PC-9 (cell line): ENCODE results near the gene TMTC2. TPM values are rescaled to one million over a fixed set of nuclear protein-coding genes. Genes with fewer than 3 reads are reported as not detected.

Source experiments
- BruUV-seq: library from RNA; stranded (reverse); fragments of 400-500 nt; replicated peaks from 2 replicates; lab custom pipeline; 2021; lab: Mats Ljungman, UMichigan
- CTCF ChIA-PET: fragments of 300-600 bp; sonication (Branson Sonifier 250); formaldehyde crosslinking; loops from one replicate; lab custom pipeline; 2022; ENCODE audit warnings: antibody characterized with exemption; lab: Charles Lee
- POLR2A ChIA-PET: fragments of 300-600 bp; sonication (Branson Sonifier 250); formaldehyde crosslinking; loops from one replicate; lab custom pipeline; 2022; ENCODE audit warnings: antibody characterized with exemption; ENCODE audit not compliant: unreplicated experiment; lab: Charles Lee
- DNase-seq, 2 experiments: peaks; one replicate each; pipeline versions ENCODE4 v3.0.0 to v3.0.0-alpha.2; 2015 to 2022; ENCODE audit warnings: mixed read lengths in 1 of 2
- H2AFZ ChIP-seq: fragments of 200-600 bp; sonication (generic); 2 replicates; pipeline ENCODE4 v1.8.1; 2017; ENCODE audit warnings: antibody characterized with exemption
- H3F3A ChIP-seq: fragments of 200-600 bp; sonication (generic); 2 replicates; pipeline ENCODE4 v1.8.1; 2017; ENCODE audit warnings: antibody characterized with exemption, mild to moderate bottlenecking, low read depth; ENCODE audit not compliant: insufficient read depth
- H3K27ac ChIP-seq: fragments of 200-600 bp; sonication (generic); 2 replicates; pipeline ENCODE4 v1.6.1; 2016; ENCODE audit warnings: mixed run types
- H3K27me3 ChIP-seq: fragments of 200-600 bp; sonication (generic); 2 replicates; pipeline ENCODE4 v1.6.1; 2016; ENCODE audit warnings: low read depth, mixed run types; ENCODE audit not compliant: insufficient read depth
- H3K36me3 ChIP-seq: fragments of 200-600 bp; sonication (generic); 2 replicates; pipeline ENCODE4 v1.6.1; 2016; ENCODE audit warnings: low read depth, mixed run types
- H3K4me1 ChIP-seq: fragments of 200-600 bp; sonication (generic); replicated peaks from 2 replicates; pipeline ENCODE4 v1.6.1; 2016; ENCODE audit warnings: mixed run types; ENCODE audit not compliant: insufficient read depth
- H3K4me2 ChIP-seq: fragments of 200-600 bp; sonication (generic); 2 replicates; pipeline ENCODE4 v1.6.1; 2017; ENCODE audit warnings: mixed run types
- H3K4me3 ChIP-seq: fragments of 200-600 bp; sonication (generic); 2 replicates; pipeline ENCODE4 v1.6.1; 2016; ENCODE audit warnings: mixed run types
- H3K79me2 ChIP-seq: fragments of 200-600 bp; sonication (generic); 2 replicates; pipeline ENCODE4 v1.6.1; 2017; ENCODE audit warnings: low read depth, mixed run types
- H3K9me2 ChIP-seq: fragments of 200-600 bp; sonication (generic); 2 replicates; pipeline ENCODE4 v1.8.1; 2017; ENCODE audit warnings: mild to moderate bottlenecking; ENCODE audit not compliant: insufficient read depth
- H3K9me3 ChIP-seq: fragments of 200-600 bp; sonication (generic); 2 replicates; pipeline ENCODE4 v1.8.1; 2016; ENCODE audit warnings: low read depth; ENCODE audit not compliant: insufficient read depth
- H4K20me1 ChIP-seq: fragments of 200-600 bp; sonication (generic); 2 replicates; pipeline ENCODE4 v1.8.1; 2017; ENCODE audit not compliant: insufficient read depth
- CTCF ChIP-seq: fragments of 200-600 bp; sonication (generic); conservative IDR thresholded peaks from 2 replicates; pipeline ENCODE4 v1.6.1; 2017; ENCODE audit warnings: mixed run types, antibody characterized with exemption, mild to moderate bottlenecking, moderate library complexity
- EZH2 ChIP-seq: fragments of 200-600 bp; sonication (generic); IDR thresholded peaks from 2 replicates; pipeline ENCODE4 v1.8.0; 2017; ENCODE audit warnings: antibody characterized with exemption, low read depth
- intact Hi-C: fragments of 100-400 bp; cut with micrococcal nuclease; formaldehyde crosslinking; loops from one replicate; pipeline ENCODE4 v1.10.0; 2022; ENCODE audit not compliant: unreplicated experiment
- total RNA-seq: library from RNA; stranded (reverse); gene quantifications from 2 replicates; pipeline ENCODE4 v1.2.3, GENCODE V29; 2021

TMTC2 gene
- total RNA-seq, 1 experiment from 2014 or later = 8.6 TPM

GRCh38 chr12:82862069-82862841 lies 175.5 kb downstream of the TMTC2 start:
- H3K4me3 ChIP-seq = no peak overlapping the region
- H3F3A ChIP-seq = no peaks in the 10 kb centered on the region
- H3K4me1 ChIP-seq = no peaks in the 10 kb centered on the region
- H3K9me3 ChIP-seq = no peaks in the 10 kb centered on the region
- TF ChIP-seq CTCF (no peak), EZH2 (no peak)
- ChIA-PET CTCF (no interaction called here), POLR2A (no interaction called here)
- no peaks in the 10 kb centered on the region for H4K20me1 ChIP-seq
- no peaks in the 10 kb centered on the region for H3K79me2 ChIP-seq
- DNase-seq = no peak
- H3K4me2 ChIP-seq = no peak overlapping the region
- no peaks in the 10 kb centered on the region; the same call in 1 of the 2 replicates for H3K9me2 ChIP-seq
- H3K27ac ChIP-seq = no peak overlapping the region
- H2AFZ ChIP-seq = no peak overlapping the region
- intact Hi-C loops = no loop called here
- H3K27me3 ChIP-seq = no peaks in the 10 kb centered on the region
- BruUV-seq = no TSS peak
- no peaks in the 10 kb centered on the region for H3K36me3 ChIP-seq

GRCh38 chr12:82862876-82863649 lies 176.4 kb downstream of the TMTC2 start:
- Histone ChIP-seq H4K20me1 (no peaks in the 10 kb centered on the region), H3K9me3 (no peaks in the 10 kb centered on the region), H3K4me1 (no peaks in the 10 kb centered on the region), H3K4me3 (no peak overlapping the region), H3K27me3 (no peaks in the 10 kb centered on the region), H3K4me2 (no peak overlapping the region), H3F3A (no peaks in the 10 kb centered on the region), H2AFZ (no peak overlapping the region), H3K79me2 (no peaks in the 10 kb centered on the region), H3K9me2 (no peaks in the 10 kb centered on the region; the same call in 1 of the 2 replicates), H3K36me3 (no peaks in the 10 kb centered on the region), H3K27ac (no peak overlapping the region)
- intact Hi-C loops = no loop called here
- TF ChIP-seq EZH2 (no peak), CTCF (no peak)
- POLR2A ChIA-PET = no interaction called here
- no TSS peak for BruUV-seq
- CTCF ChIA-PET = no interaction called here
- no peak for DNase-seq

GRCh38 chr12:82866227-82866775 lies 179.6 kb downstream of the TMTC2 start:
- Histone ChIP-seq H3K9me3 (no peaks in the 10 kb centered on the region), H3K79me2 (no peaks in the 10 kb centered on the region), H3K4me1 (no peaks in the 10 kb centered on the region), H3K27ac (no peak overlapping the region), H4K20me1 (no peaks in the 10 kb centered on the region), H2AFZ (no peak overlapping the region), H3K27me3 (no peaks in the 10 kb centered on the region), H3F3A (no peaks in the 10 kb centered on the region), H3K4me3 (no peak overlapping the region), H3K9me2 (no peaks in the 10 kb centered on the region; the same call in 1 of the 2 replicates), H3K36me3 (no peaks in the 10 kb centered on the region), H3K4me2 (no peak overlapping the region)
- intact Hi-C loops = no loop called here
- POLR2A ChIA-PET = no interaction called here
- BruUV-seq = no TSS peak
- TF ChIP-seq CTCF (no peak), EZH2 (no peak)
- CTCF ChIA-PET = no interaction called here
- DNase-seq = no peak
